Measurements from ENCODE around the gene TYROBP. TPM values are rescaled to one million over a fixed set of nuclear protein-coding genes. Genes with fewer than 3 reads are reported as not detected.

The TYROBP gene
- total RNA-seq, 1 experiment from 2014 or later: not detected

DNA sequence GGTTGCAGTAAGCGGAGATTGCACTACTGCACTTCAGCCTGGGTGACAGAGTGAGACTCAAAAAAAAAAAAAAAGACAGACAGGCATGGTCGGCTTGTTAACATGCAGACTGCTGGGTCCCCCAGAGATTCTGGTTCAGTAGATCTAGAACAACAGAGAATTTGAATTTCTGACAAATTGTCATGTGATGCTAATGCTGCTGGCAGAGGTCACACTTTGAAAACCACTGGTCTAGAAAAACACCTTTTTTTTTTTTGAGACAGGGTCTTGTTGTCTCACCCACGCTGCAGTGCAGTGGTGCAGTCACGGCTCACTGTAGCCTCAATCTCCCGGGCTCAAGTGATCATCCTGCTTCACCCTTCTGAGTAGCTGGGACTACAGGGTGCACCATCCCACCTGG is 20.4 kb upstream of the TYROBP start:
- H3K27me3 Mint-ChIP-seq (ENCODE audit: low read depth): peaks cover 5% of the 10 kb centered on the region
- H3K4me1 Mint-ChIP-seq: peaks cover 20 to 28% of the 10 kb centered on the region in 2 experiments
- Histone ChIP-seq H3T11ph (ENCODE audit: low read length) (no peak overlapping the region), H3K79me1 (ENCODE audit: insufficient read depth, low read depth, low read length, poor library complexity, severe bottlenecking) (no peaks in the 10 kb centered on the region), H3K4me2 (ENCODE audit: insufficient read depth, insufficient read length, low read length) (no peak overlapping the region), H2AK5ac (ENCODE audit: insufficient read length, low read length) (no peak overlapping the region), H3K4me1 (ENCODE audit: insufficient read depth, low read length) (no peaks in the 10 kb centered on the region), H3K23ac (ENCODE audit: insufficient read length, low read depth, low read length) (no peak overlapping the region), H2BK120ac (ENCODE audit: low read depth, low read length, poor library complexity, severe bottlenecking) (no peak overlapping the region), H3K9me3 (ENCODE audit: control insufficient read depth, low read depth, low read length) (no peaks in the 10 kb centered on the region), H3K27ac (ENCODE audit: insufficient read length, low read depth, low read length) (no peak overlapping the region), H3K9ac (ENCODE audit: extremely low read depth, insufficient read length, low read length) (no peak overlapping the region), H2BK12ac (ENCODE audit: insufficient read length, low read depth, low read length) (no peak overlapping the region), H4K8ac (replicated peaks; ENCODE audit: insufficient read length, low read depth, low read length) (no peak overlapping the region), H3K18ac (ENCODE audit: insufficient read length, low read depth, low read length) (no peak overlapping the region), H4K91ac (ENCODE audit: insufficient read length, low read depth, low read length) (no peak overlapping the region), H4K5ac (ENCODE audit: insufficient read length, low read depth, low read length) (no peak overlapping the region), H2BK15ac (ENCODE audit: low read depth, low read length) (no peak overlapping the region; the same call in 1 of the 2 replicates), H3K4ac (ENCODE audit: low read depth, low read length) (no peak overlapping the region), H2BK20ac (ENCODE audit: low read depth, low read length, poor library complexity, severe bottlenecking) (no peak overlapping the region), H2BK5ac (ENCODE audit: insufficient read length, low read length) (no peak overlapping the region), H4K20me1 (ENCODE audit: control insufficient read depth, insufficient read depth, insufficient read length) (no peaks in the 10 kb centered on the region), H3K23me2 (ENCODE audit: insufficient read length, low read depth, low read length, poor library complexity, severe bottlenecking) (no peaks in the 10 kb centered on the region), H2AFZ (ENCODE audit: low read length) (no peak overlapping the region), H3K14ac (ENCODE audit: insufficient read depth, low read length) (no peak overlapping the region), H3K56ac (ENCODE audit: insufficient read length, low read depth, low read length) (no peak overlapping the region), H3K79me2 (ENCODE audit: insufficient read depth, low read length) (no peaks in the 10 kb centered on the region), H3K27me3 (ENCODE audit: insufficient read depth, low read length) (no peaks in the 10 kb centered on the region)
- no peak overlapping the region for H3K27ac Mint-ChIP-seq
- H3K4me3 Mint-ChIP-seq: no peak overlapping the region
- no CpG with 5 or more reads among the region's 5 CpGs for WGBS (ENCODE audit: extremely low coverage, insufficient read length, low lambda C conversion rate)
- TF ChIP-seq, protein P1, sequence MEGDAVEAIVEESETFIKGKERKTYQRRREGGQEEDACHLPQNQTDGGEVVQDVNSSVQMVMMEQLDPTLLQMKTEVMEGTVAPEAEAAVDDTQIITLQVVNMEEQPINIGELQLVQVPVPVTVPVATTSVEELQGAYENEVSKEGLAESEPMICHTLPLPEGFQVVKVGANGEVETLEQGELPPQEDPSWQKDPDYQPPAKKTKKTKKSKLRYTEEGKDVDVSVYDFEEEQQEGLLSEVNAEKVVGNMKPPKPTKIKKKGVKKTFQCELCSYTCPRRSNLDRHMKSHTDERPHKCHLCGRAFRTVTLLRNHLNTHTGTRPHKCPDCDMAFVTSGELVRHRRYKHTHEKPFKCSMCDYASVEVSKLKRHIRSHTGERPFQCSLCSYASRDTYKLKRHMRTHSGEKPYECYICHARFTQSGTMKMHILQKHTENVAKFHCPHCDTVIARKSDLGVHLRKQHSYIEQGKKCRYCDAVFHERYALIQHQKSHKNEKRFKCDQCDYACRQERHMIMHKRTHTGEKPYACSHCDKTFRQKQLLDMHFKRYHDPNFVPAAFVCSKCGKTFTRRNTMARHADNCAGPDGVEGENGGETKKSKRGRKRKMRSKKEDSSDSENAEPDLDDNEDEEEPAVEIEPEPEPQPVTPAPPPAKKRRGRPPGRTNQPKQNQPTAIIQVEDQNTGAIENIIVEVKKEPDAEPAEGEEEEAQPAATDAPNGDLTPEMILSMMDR (conservative IDR thresholded peaks at IDR 0.05): no peak
- peaks cover 0 to 8% (median 3%) of the 10 kb centered on the region in 3 experiments; a peak in 2 of 7 replicates for H3K36me3 Mint-ChIP-seq (ENCODE audit: insufficient read depth in 1 of 3, low read depth in 3 of 3)
- H3K9me3 Mint-ChIP-seq: peaks cover 13% of the 10 kb centered on the region in 2 experiments; a peak in 4 of 5 replicates
- no peak for DNase-seq
